NK-92 (cell line): ENCODE results near the gene B4GALNT3.
"Not testable (repeated sequence)": the region's sequence is repeated elsewhere in the genome, so short reads cannot be mapped to it uniquely, and the experiment has no call there.

Experiments used
- DNase-seq: peaks from one replicate; lab custom pipeline; 2025; ENCODE audit not compliant: unreplicated experiment; lab: John Stamatoyannopoulos, UW

B4GALNT3 gene

GRCh38 chr12:574475-575128, 114.9 kb downstream of the B4GALNT3 start:
- DNase-seq = no peak

GRCh38 chr12:575129-575502, 115.4 kb downstream of the B4GALNT3 start:
- no peak for DNase-seq

- no peak for DNase-seq
Observed at GRCh38 chr12:575948-576614, 116.3 kb downstream of the B4GALNT3 start.

- DNase-seq = no peak
Observed at GRCh38 chr12:576615-577110, 116.9 kb downstream of the B4GALNT3 start.

GRCh38 chr12:577994-578747, 118.4 kb downstream of the B4GALNT3 start:
- not testable (repeated sequence) for DNase-seq

GRCh38 chr12:578748-579419, 119.1 kb downstream of the B4GALNT3 start:
- DNase-seq = no peak

- DNase-seq = no peak
Observed at GRCh38 chr12:579420-580110, 119.8 kb downstream of the B4GALNT3 start.

- no peak for DNase-seq
Observed at GRCh38 chr12:580813-581212, 121.1 kb downstream of the B4GALNT3 start.

- no peak for DNase-seq
Observed at GRCh38 chr12:581321-581720, 121.6 kb downstream of the B4GALNT3 start.

GRCh38 chr12:581746-582145, 122.0 kb downstream of the B4GALNT3 start:
- DNase-seq = no peak

GRCh38 chr12:583251-583869, 123.6 kb downstream of the B4GALNT3 start:
- DNase-seq = no peak

GRCh38 chr12:585062-586061, 125.6 kb downstream of the B4GALNT3 start:
- DNase-seq = no peak

- DNase-seq = no peak
Observed at GRCh38 chr12:586318-587071, 126.8 kb downstream of the B4GALNT3 start.

- no peak for DNase-seq
Observed at GRCh38 chr12:587132-588023, 127.6 kb downstream of the B4GALNT3 start.

GRCh38 chr12:588024-588322, 128.2 kb downstream of the B4GALNT3 start:
- no peak for DNase-seq

- no peak for DNase-seq
Observed at GRCh38 chr12:588646-589045, 128.9 kb downstream of the B4GALNT3 start.

GRCh38 chr12:590206-590750, 130.5 kb downstream of the B4GALNT3 start:
- DNase-seq = no peak
